Measurements from ENCODE around the gene MZB1.
"Not testable (repeated sequence)": the region's sequence is repeated elsewhere in the genome, so short reads cannot be mapped to it uniquely, and the experiment has no call there.

MZB1 gene

GRCh38 chr5:139391570-139392323, 2.0 kb upstream of the MZB1 start:
- DNase-seq, result no peak

- no peak for DNase-seq
Measured at GRCh38 chr5:139390639-139391569, 1.2 kb upstream of the MZB1 start.

- no peak for DNase-seq
Measured at GRCh38 chr5:139388198-139388821, 1.4 kb downstream of the MZB1 start.

- DNase-seq, result no peak
Measured at GRCh38 chr5:139387611-139388197, 2.0 kb downstream of the MZB1 start.

- DNase-seq, result not testable (repeated sequence)
Measured at GRCh38 chr5:139386956-139387355, 2.8 kb downstream of the MZB1 start.

- DNase-seq, result no peak
Measured at GRCh38 chr5:139386050-139386438, 3.7 kb downstream of the MZB1 start.

GRCh38 chr5:139385061-139386049, 4.4 kb downstream of the MZB1 start:
- no peak for DNase-seq

- no peak for DNase-seq
Measured at GRCh38 chr5:139384591-139385051, 5.1 kb downstream of the MZB1 start.

GRCh38 chr5:139383993-139384590, 5.6 kb downstream of the MZB1 start:
- DNase-seq, result no peak

GRCh38 chr5:139383275-139383992, 6.3 kb downstream of the MZB1 start, which contains the start of gene SLC23A1:
SLC23A1 (minus strand) TSS chr5:139383297; CDS start chr5:139383253, 44 bp downstream.
- DNase-seq, result no peak

- no peak for DNase-seq
Measured at GRCh38 chr5:139382807-139383206, 6.9 kb downstream of the MZB1 start.

- DNase-seq, result no peak
Measured at GRCh38 chr5:139381837-139382761, 7.6 kb downstream of the MZB1 start.

- DNase-seq, result no peak
Measured at GRCh38 chr5:139379626-139380449, 9.9 kb downstream of the MZB1 start.

GRCh38 chr5:139378941-139379361, 10.8 kb downstream of the MZB1 start:
- no peak for DNase-seq

GRCh38 chr5:139378101-139378825, 11.4 kb downstream of the MZB1 start:
- no peak for DNase-seq

- no peak for DNase-seq
Measured at GRCh38 chr5:139377226-139377625, 12.5 kb downstream of the MZB1 start.

- no peak for DNase-seq
Measured at GRCh38 chr5:139376364-139376763, 13.3 kb downstream of the MZB1 start.

- DNase-seq, result no peak
Measured at GRCh38 chr5:139374909-139375308, 14.8 kb downstream of the MZB1 start.
